ENCODE data around the gene FSIP1.

FSIP1 gene

GRCh38 chr15:39792025-39792843 is 9.6 kb upstream of the FSIP1 start:
- no peak for DNase-seq (ENCODE audit: low read depth)

GRCh38 chr15:39789736-39790135 is 7.1 kb upstream of the FSIP1 start:
- no peak for DNase-seq (ENCODE audit: low read depth)

GRCh38 chr15:39788800-39789565 is 6.3 kb upstream of the FSIP1 start:
- DNase-seq (ENCODE audit: low read depth): no peak

GRCh38 chr15:39788108-39788507 is 5.5 kb upstream of the FSIP1 start:
- no peak for DNase-seq (ENCODE audit: low read depth)

DNA sequence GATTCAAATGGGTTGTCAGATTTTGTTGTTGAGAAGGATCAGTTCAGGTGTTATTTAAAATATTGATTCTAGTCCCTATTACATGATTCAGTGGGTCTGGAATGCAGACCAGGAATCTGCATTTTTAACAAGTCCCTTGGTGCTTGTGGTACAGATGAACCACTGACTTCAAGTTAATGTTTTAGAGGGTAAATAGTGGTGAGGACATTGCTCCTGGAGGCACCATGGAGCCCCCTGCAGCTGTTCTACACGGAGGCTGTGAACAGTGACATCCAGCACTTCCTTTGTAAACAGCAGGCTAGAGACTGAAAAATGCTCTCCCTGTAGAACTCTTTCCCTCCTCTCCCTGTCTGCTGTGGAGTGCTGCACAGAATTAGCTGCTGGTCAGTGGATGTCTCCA is 4.8 kb upstream of the FSIP1 start:
- no peak for DNase-seq (ENCODE audit: low read depth)

- no peak for DNase-seq (ENCODE audit: low read depth)
These were observed 3.9 kb upstream of the FSIP1 start for GRCh38 chr15:39786447-39787056.

DNA sequence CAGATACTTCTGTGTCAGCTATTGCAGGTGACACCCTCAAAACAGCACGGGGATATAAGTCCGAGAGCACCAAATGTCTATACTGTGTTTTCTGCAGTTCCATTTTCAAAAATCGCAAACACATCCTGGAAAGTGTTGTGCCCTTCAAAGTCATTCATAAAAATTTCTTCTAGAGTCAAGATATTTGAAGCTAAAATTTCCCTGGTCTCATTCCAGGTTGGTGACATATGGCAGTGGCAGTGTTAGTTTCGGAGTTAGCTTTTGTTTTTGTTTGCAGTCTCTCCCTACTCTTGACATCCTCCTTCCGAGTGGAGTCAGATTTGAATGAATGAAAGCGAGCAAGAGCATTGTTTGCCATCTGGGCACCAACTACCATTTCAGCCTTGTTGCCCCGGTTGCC is 3.2 kb upstream of the FSIP1 start:
- DNase-seq (ENCODE audit: low read depth): no peak

- no peak for DNase-seq (ENCODE audit: low read depth)
These were observed 2.5 kb upstream of the FSIP1 start for GRCh38 chr15:39785139-39785538.

DNA sequence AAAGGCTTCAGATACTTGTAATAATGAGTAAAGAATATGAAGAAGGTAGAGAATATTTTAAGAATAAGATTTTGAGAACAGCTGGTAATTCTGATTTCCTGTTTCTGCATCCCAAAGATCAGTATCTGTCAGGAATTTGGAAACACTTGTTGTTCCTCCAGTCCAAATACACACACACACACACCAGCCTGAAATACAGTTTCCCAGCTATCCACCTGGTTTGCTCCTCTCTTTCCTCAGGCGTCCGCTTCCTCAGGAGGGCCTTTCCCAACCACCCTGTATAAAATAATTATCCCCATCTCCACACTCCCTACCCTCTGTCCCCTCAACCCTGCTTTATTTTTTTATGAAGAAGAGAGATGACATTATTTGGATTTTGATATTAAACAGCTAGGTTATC is 2.0 kb upstream of the FSIP1 start:
- no peak for DNase-seq (ENCODE audit: low read depth)

- no peak for DNase-seq (ENCODE audit: low read depth)
These were observed 1.5 kb upstream of the FSIP1 start for GRCh38 chr15:39784125-39784524.

- no peak for DNase-seq (ENCODE audit: low read depth)
These were observed 691 bp upstream of the FSIP1 start for GRCh38 chr15:39783244-39783820.

DNA sequence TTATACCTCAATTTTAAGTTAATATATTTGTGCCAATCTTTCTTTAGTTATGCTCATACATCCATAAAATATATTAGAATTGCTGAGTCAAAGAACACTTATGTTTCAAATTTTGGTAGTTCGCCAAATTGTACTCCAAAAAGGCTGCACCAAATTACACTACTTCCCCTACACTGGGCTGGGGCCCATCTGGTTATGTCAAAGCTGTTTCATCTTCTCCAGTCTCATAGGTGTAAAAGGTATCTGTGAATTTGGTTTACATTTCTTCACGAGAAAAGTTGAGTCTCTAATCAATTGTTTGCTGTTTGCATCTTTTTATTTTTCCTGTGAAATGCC is 706 bp downstream of the FSIP1 start:
- no peak for DNase-seq (ENCODE audit: low read depth)

- DNase-seq (ENCODE audit: low read depth): no peak
These were observed 1.3 kb downstream of the FSIP1 start for GRCh38 chr15:39781147-39781966.

- DNase-seq (ENCODE audit: low read depth): no peak
These were observed 4.6 kb downstream of the FSIP1 start for GRCh38 chr15:39778021-39778420.

GRCh38 chr15:39777496-39777895 is 5.1 kb downstream of the FSIP1 start:
- no peak for DNase-seq (ENCODE audit: low read depth)

GRCh38 chr15:39776068-39776467 is 6.6 kb downstream of the FSIP1 start:
- no peak for DNase-seq (ENCODE audit: low read depth)

- DNase-seq (ENCODE audit: low read depth): no peak
These were observed 7.9 kb downstream of the FSIP1 start for GRCh38 chr15:39774688-39775267.

DNA sequence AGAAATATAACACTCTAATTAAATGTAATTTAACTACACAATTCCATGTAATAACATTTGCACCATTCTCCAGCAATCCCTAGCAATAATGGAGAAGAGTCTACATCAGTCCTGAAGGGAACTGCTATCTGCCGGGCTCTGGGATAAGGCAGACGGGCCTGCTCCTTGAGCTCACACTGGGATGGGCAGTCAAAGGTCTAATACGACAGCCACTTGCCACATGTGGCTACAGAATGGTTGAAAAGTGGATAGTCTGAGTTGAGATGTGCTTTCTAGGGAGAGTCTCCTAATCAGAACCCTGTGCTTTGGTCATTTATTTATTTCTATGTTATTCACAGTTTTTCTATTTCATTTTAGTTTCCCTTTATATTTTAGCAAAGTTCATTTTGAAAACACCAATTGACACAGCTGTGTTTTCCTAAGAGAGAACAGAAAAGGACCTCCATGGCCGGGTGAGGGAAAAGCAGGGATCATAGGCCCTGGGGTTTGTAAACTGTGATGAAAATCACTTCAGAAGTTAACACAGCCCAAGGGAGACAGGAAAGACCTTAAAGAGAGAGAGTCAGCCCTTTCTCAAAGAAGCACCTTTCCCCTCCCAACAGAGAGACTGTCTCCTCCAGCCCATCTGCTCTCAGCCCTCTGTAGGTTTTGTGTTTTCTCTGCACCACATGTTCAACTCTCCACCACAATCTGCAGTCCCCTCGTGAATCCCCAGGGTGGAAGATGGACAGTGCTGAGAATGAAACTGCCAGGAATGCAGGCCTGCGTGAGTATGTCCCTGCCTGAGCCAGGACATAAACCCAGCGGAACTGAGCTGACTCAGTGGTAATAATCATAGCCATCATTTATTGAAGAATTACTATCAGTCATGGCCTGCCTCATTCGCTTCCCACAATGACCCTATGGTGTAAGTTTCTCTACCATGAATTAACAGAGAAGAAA is 11.6 kb downstream of the FSIP1 start:
- DNase-seq (ENCODE audit: low read depth): no peak

DNA sequence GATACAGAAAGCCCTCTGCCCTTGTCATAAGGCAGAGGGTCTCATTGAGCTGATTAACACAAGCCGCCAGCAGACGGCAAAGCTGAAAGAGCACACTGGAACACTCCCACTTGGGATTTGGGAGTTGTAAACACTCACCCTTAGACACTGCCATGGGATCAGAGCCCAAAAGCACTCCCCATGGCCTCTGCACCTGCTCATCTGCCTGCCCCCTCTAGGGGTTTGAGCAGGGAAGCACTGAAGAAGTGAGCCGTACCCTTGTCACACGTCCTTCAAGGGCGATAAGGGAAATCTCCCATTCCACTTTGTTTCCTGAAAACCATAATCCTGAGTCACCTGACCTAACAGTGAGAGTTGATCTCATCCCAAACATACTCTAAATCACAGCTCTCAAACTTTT is 14.7 kb downstream of the FSIP1 start:
- no peak for DNase-seq (ENCODE audit: low read depth)

DNA sequence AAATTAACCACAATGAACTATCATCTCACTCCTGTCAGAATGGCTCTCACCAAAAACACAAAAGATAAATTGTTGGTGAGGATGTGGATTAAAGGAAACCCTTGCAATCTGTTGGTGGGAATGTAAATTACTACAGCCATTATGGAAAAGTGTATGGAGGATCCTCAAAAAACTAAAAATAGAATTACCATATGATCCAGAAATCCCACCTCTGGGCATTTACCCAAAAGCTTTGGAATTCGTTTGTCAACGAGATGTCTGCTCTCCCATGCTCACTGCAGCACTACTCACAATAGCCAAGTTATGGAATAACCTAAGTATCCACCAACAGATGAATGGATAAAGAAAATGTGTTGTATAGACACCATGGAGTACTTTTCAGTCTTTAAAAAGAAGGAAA is 21.6 kb downstream of the FSIP1 start:
- no peak for DNase-seq (ENCODE audit: low read depth)

Data from non-pigmented ciliary epithelial cell (primary cell).